ENCODE data around the gene MEF2D.

MEF2D gene

DNA sequence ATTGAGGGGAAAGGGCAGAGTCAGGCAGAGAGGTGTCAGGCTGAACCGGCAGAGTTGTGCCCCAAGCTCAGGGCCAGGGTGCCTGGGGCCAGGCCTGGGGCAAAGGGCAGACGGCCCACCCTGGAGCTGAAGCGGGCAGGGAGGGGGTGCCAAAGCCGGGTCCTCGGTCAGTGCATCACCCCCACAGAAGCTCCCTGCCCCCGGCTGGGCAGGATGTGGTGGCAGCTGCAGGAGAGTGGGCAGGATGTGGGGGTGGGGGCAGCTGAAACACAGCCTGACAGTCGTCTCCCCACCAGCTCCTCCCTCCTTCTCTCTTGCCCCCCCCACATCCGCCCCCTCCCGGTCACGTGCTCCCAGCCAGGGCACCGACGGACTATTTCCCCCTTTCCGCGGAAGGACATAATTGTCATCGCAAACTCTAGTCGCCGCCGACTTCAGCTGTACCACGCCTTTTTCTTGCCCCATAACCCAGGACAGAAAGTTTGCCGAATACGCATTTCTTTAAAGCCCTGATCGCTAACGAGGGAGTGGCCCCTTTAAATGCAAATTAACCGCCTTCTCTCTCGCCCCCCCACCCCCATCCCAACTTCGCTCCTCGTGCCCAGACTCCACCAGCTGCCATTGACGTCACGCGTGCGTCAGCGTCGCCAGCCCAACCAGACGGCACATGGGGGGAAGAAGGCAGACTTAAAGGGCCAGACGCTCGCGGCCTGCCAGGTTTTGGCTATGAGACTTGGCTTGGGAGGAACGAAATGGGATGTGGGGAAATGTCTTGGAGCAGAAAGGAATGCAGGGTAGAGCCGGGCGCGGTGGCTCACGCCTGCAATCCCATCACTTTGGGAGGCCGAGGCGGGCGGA, 4.5 kb upstream of the MEF2D start (continued):
- TF ChIP-seq, protein P1, sequence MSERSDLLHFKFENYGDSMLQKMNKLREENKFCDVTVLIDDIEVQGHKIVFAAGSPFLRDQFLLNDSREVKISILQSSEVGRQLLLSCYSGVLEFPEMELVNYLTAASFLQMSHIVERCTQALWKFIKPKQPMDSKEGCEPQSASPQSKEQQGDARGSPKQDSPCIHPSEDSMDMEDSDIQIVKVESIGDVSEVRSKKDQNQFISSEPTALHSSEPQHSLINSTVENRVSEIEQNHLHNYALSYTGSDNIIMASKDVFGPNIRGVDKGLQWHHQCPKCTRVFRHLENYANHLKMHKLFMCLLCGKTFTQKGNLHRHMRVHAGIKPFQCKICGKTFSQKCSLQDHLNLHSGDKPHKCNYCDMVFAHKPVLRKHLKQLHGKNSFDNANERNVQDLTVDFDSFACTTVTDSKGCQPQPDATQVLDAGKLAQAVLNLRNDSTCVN (tag by site-specific recombination; optimal IDR thresholded peaks at IDR 0.05), result peak; percentile 54
- TF ChIP-seq, protein P2, sequence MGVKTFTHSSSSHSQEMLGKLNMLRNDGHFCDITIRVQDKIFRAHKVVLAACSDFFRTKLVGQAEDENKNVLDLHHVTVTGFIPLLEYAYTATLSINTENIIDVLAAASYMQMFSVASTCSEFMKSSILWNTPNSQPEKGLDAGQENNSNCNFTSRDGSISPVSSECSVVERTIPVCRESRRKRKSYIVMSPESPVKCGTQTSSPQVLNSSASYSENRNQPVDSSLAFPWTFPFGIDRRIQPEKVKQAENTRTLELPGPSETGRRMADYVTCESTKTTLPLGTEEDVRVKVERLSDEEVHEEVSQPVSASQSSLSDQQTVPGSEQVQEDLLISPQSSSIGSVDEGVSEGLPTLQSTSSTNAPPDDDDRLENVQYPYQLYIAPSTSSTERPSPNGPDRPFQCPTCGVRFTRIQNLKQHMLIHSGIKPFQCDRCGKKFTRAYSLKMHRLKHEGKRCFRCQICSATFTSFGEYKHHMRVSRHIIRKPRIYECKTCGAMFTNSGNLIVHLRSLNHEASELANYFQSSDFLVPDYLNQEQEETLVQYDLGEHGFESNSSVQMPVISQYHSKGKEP (tag by site-specific recombination; IDR thresholded peaks at IDR 0.05), result peak; percentile 72
- TF ChIP-seq ZNF792 (tag by site-specific recombination; IDR thresholded peaks at IDR 0.05), result no peak
- peak; percentile 71; the same call in 1 of the 2 replicates for TF ChIP-seq WT1 (tag by site-specific recombination; IDR thresholded peaks at IDR 0.05)
- TF ChIP-seq, protein P3, sequence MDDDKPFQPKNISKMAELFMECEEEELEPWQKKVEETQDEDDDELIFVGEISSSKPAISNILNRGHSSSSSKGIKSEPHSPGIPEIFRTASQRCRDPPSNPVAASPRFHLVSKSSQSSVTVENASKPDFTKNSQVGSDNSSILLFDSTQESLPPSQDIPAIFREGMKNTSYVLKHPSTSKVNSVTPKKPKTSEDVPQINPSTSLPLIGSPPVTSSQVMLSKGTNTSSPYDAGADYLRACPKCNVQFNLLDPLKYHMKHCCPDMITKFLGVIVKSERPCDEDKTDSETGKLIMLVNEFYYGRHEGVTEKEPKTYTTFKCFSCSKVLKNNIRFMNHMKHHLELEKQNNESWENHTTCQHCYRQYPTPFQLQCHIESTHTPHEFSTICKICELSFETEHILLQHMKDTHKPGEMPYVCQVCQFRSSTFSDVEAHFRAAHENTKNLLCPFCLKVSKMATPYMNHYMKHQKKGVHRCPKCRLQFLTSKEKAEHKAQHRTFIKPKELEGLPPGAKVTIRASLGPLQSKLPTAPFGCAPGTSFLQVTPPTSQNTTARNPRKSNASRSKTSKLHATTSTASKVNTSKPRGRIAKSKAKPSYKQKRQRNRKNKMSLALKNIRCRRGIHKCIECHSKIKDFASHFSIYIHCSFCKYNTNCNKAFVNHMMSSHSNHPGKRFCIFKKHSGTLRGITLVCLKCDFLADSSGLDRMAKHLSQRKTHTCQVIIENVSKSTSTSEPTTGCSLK (tag by site-specific recombination; IDR thresholded peaks at IDR 0.05), result no peak
- TF ChIP-seq ZNF24 (tag by site-specific recombination; IDR thresholded peaks at IDR 0.05), result peak; percentile 85
- peak; percentile 82 for TF ChIP-seq ZBTB17 (tag by site-specific recombination; IDR thresholded peaks at IDR 0.05)
- TF ChIP-seq KLF1 (tag by site-specific recombination; IDR thresholded peaks at IDR 0.05), result peak; percentile 77
- peak; percentile 55; the same call in 1 of the 2 replicates for TF ChIP-seq IKZF3 (tag by site-specific recombination; IDR thresholded peaks at IDR 0.05)
- TF ChIP-seq ZEB2 (tag by site-specific recombination; IDR thresholded peaks at IDR 0.05), result peak; percentile 95
- TF ChIP-seq ZNF366 (tag by site-specific recombination; conservative IDR thresholded peaks at IDR 0.05), result peak; percentile 70
- TF ChIP-seq, protein P4, sequence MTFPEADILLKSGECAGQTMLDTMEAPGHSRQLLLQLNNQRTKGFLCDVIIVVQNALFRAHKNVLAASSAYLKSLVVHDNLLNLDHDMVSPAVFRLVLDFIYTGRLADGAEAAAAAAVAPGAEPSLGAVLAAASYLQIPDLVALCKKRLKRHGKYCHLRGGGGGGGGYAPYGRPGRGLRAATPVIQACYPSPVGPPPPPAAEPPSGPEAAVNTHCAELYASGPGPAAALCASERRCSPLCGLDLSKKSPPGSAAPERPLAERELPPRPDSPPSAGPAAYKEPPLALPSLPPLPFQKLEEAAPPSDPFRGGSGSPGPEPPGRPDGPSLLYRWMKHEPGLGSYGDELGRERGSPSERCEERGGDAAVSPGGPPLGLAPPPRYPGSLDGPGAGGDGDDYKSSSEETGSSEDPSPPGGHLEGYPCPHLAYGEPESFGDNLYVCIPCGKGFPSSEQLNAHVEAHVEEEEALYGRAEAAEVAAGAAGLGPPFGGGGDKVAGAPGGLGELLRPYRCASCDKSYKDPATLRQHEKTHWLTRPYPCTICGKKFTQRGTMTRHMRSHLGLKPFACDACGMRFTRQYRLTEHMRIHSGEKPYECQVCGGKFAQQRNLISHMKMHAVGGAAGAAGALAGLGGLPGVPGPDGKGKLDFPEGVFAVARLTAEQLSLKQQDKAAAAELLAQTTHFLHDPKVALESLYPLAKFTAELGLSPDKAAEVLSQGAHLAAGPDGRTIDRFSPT (tag by site-specific recombination; IDR thresholded peaks at IDR 0.05), result peak; percentile 99
- peak; percentile 87 for TF ChIP-seq ZNF561 (tag by site-specific recombination; IDR thresholded peaks at IDR 0.05; ENCODE audit: borderline replicate concordance)
- peak; percentile 91 for TF ChIP-seq ZNF324 (tag by site-specific recombination; IDR thresholded peaks at IDR 0.05)
- TF ChIP-seq, protein P5, sequence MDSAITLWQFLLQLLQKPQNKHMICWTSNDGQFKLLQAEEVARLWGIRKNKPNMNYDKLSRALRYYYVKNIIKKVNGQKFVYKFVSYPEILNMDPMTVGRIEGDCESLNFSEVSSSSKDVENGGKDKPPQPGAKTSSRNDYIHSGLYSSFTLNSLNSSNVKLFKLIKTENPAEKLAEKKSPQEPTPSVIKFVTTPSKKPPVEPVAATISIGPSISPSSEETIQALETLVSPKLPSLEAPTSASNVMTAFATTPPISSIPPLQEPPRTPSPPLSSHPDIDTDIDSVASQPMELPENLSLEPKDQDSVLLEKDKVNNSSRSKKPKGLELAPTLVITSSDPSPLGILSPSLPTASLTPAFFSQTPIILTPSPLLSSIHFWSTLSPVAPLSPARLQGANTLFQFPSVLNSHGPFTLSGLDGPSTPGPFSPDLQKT (IDR thresholded peaks at IDR 0.05; ENCODE audit: borderline replicate concordance, low read depth, low read length), result no peak
- TF ChIP-seq SETDB1 (IDR thresholded peaks at IDR 0.05; ENCODE audit: insufficient read length, low read length), result no peak
- TF ChIP-seq, protein P6, sequence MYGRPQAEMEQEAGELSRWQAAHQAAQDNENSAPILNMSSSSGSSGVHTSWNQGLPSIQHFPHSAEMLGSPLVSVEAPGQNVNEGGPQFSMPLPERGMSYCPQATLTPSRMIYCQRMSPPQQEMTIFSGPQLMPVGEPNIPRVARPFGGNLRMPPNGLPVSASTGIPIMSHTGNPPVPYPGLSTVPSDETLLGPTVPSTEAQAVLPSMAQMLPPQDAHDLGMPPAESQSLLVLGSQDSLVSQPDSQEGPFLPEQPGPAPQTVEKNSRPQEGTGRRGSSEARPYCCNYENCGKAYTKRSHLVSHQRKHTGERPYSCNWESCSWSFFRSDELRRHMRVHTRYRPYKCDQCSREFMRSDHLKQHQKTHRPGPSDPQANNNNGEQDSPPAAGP (tag by site-specific recombination; IDR thresholded peaks at IDR 0.05), result peak; percentile 95
- no peak for TF ChIP-seq ZNF473 (tag by site-specific recombination; IDR thresholded peaks at IDR 0.05)
- TF ChIP-seq ZNF624 (tag by site-specific recombination; IDR thresholded peaks at IDR 0.05), result no peak
- TF ChIP-seq ZNF610 (tag by site-specific recombination; IDR thresholded peaks at IDR 0.05; ENCODE audit: borderline replicate concordance), result peak; percentile 76; the same call in 1 of the 2 replicates
- peak; percentile 73 for TF ChIP-seq ZNF341 (tag by site-specific recombination; IDR thresholded peaks at IDR 0.05; ENCODE audit: low read depth)
- TF ChIP-seq ZBTB8A (tag by site-specific recombination; IDR thresholded peaks at IDR 0.05), result peak; percentile 88
- 0 out of 2 replicates have a peak, but pooled peaks have one; percentile 43 for TF ChIP-seq ZIC2 (tag by site-specific recombination; IDR thresholded peaks at IDR 0.05)
- TF ChIP-seq ZNF629 (tag by site-specific recombination; IDR thresholded peaks at IDR 0.05), result peak; percentile 100
- TF ChIP-seq, protein P7, sequence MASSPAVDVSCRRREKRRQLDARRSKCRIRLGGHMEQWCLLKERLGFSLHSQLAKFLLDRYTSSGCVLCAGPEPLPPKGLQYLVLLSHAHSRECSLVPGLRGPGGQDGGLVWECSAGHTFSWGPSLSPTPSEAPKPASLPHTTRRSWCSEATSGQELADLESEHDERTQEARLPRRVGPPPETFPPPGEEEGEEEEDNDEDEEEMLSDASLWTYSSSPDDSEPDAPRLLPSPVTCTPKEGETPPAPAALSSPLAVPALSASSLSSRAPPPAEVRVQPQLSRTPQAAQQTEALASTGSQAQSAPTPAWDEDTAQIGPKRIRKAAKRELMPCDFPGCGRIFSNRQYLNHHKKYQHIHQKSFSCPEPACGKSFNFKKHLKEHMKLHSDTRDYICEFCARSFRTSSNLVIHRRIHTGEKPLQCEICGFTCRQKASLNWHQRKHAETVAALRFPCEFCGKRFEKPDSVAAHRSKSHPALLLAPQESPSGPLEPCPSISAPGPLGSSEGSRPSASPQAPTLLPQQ (tag by site-specific recombination; IDR thresholded peaks at IDR 0.05), result peak; percentile 100
- no peak for TF ChIP-seq ZNF596 (tag by site-specific recombination; IDR thresholded peaks at IDR 0.05)
- no peak for TF ChIP-seq ZNF114 (tag by site-specific recombination; IDR thresholded peaks at IDR 0.05)
